ENCODE data around the gene SLC47A1. TPM values are rescaled to one million over a fixed set of nuclear protein-coding genes. Genes with fewer than 3 reads are reported as not detected.
A peak's percentile ranks its signal among the peaks of the same experiment; 100 is the strongest.
"Not testable (repeated sequence)": the region's sequence is repeated elsewhere in the genome, so short reads cannot be mapped to it uniquely, and the experiment has no call there.

Gene SLC47A1
- total RNA-seq, 1 donor from 2014 or later, result 29.7 TPM

DNA sequence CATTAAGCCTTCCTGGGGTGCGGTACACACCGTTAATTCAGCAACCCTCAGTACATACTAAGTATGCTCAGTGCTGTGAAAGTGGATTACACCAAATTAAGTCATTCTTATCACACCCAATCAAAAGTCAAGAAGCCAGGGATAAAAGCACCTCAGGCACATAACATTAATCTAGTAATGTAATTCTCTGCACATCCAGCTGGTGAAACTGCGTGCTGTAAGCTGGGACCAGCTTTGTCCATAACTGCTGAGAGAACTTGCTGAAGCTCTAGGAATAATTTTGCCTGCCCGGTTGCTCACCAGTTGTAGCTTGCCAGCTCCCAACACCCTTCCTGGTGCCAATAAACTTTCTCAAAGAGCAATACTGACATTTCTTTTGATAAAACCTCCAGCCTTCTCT lies 44.9 kb downstream of the SLC47A1 start:
- DNase-seq (ENCODE audit: extremely low spot score in 2 of 2), result no peak
- no peak overlapping the region for H3K4me3 ChIP-seq
- no peaks in the 10 kb centered on the region for H3K27me3 ChIP-seq
- TF ChIP-seq CTCF (IDR thresholded peaks at IDR 0.05) (peak in 1 of 3 experiments; percentile 11), POLR2A (IDR thresholded peaks at IDR 0.05) (no peak), POLR2AphosphoS5 (IDR thresholded peaks at IDR 0.05; ENCODE audit: insufficient read depth in 1 of 2, low read depth in 1 of 2) (no peak)
- no peaks in the 10 kb centered on the region for H3K36me3 ChIP-seq
- H3K9me3 ChIP-seq, result no peaks in the 10 kb centered on the region
- peaks cover 8% of the 10 kb centered on the region for H3K4me1 ChIP-seq
- intact Hi-C loops (cut with DNase I), result no loop called here
- peak overlapping the region; percentile 89 for H3K27ac ChIP-seq

- Histone ChIP-seq H3K36me3 (no peaks in the 10 kb centered on the region), H3K4me3 (peak overlapping the region; percentile 38 to 75), H3K27ac (peak overlapping the region; percentile 89), H3K27me3 (no peaks in the 10 kb centered on the region), H3K9me3 (no peaks in the 10 kb centered on the region), H3K4me1 (peaks cover 8% of the 10 kb centered on the region)
- intact Hi-C loops (cut with DNase I), result no loop called here
- TF ChIP-seq CTCF (IDR thresholded peaks at IDR 0.05) (no peak), POLR2AphosphoS5 (IDR thresholded peaks at IDR 0.05; ENCODE audit: insufficient read depth in 1 of 2, low read depth in 1 of 2) (peak in 1 of 2 donors; percentile 44)
- no peak for DNase-seq (ENCODE audit: extremely low spot score in 2 of 2)
Measured at GRCh38 chr17:19579192-19579761, 45.6 kb downstream of the SLC47A1 start.

- intact Hi-C loops (cut with DNase I), result no loop called here
- DNase-seq (ENCODE audit: extremely low spot score in 2 of 2), result no peak
- peak overlapping the region; percentile 89 for H3K27ac ChIP-seq
- H3K4me3 ChIP-seq, result peak overlapping the region; percentile 38 to 75
- no peaks in the 10 kb centered on the region for H3K9me3 ChIP-seq
- H3K4me1 ChIP-seq, result peaks cover 8% of the 10 kb centered on the region
- H3K27me3 ChIP-seq, result no peaks in the 10 kb centered on the region
- peak in 1 of 2 donors; percentile 49 for TF ChIP-seq POLR2AphosphoS5 (IDR thresholded peaks at IDR 0.05; ENCODE audit: insufficient read depth in 1 of 2, low read depth in 1 of 2)
- TF ChIP-seq CTCF (IDR thresholded peaks at IDR 0.05), result no peak
- no peaks in the 10 kb centered on the region for H3K36me3 ChIP-seq
Measured at GRCh38 chr17:19579867-19580565, 46.4 kb downstream of the SLC47A1 start.

DNA sequence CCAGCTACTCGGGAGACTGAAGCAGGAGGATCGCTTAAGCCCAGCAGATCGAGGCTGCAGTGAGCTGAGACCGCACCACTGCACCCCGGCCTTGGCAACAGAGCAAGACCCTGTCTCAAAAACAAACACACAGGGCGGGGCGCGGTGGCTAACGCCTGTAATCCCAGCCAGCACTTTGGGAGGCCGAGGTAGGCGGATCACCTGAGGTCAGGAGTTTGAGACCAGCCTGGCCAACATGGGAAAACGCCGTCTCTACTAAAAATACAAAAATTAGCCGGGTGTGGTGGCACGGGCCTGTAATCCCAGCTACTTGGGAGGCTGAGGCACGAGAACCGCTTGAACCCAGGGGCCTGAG lies 46.9 kb downstream of the SLC47A1 start:
- Histone ChIP-seq H3K4me3 (peak overlapping the region; percentile 38 to 75), H3K27ac (peak overlapping the region; percentile 89)
- DNase-seq (ENCODE audit: extremely low spot score in 2 of 2); H3K9me3 ChIP-seq; H3K4me1 ChIP-seq; H3K36me3 ChIP-seq; H3K27me3 ChIP-seq; intact Hi-C loops (cut with DNase I): not testable (repeated sequence)

DNA sequence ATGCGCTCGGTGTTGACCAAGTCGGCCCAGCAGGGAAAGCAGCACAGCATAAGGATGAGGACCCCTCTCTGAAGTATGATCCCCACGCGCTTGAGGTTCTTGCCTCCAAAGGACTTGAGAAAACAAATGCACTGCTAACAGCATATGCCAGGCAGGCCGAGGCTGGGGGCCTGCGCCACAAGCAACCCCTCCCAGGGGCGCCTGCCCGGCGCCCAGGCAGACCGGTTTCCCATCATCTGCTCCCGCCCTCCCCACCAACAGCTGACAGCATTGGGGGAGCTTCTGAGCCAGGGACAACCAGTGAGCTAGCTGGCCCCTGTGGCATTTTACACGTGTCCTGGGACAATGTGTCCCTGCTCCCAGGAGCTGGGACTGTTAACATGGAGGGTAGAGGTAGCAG lies 48.5 kb downstream of the SLC47A1 start:
- intact Hi-C loops (cut with DNase I); DNase-seq (ENCODE audit: extremely low spot score in 2 of 2); H3K27me3 ChIP-seq; H3K27ac ChIP-seq; H3K4me3 ChIP-seq; H3K9me3 ChIP-seq; H3K36me3 ChIP-seq; H3K4me1 ChIP-seq: not testable (repeated sequence)

GRCh38 chr17:19583871-19584270 lies 50.2 kb downstream of the SLC47A1 start:
- TF ChIP-seq CTCF (IDR thresholded peaks at IDR 0.05), result no peak
- H3K27ac ChIP-seq, result no peak overlapping the region
- DNase-seq (ENCODE audit: extremely low spot score in 2 of 2), result no peak
- H3K4me3 ChIP-seq, result no peak overlapping the region
- no peaks in the 10 kb centered on the region for H3K27me3 ChIP-seq
- no peaks in the 10 kb centered on the region for H3K36me3 ChIP-seq
- intact Hi-C loops (cut with DNase I), result no loop called here
- peaks cover 8% of the 10 kb centered on the region for H3K4me1 ChIP-seq
- no peaks in the 10 kb centered on the region for H3K9me3 ChIP-seq

Data from vagina (tissue), 2 donors.